Astrocyte (in vitro differentiated cells and primary cell): ENCODE measurements around the gene SLC5A6. TPM values are rescaled to one million over a fixed set of nuclear protein-coding genes. Genes with fewer than 3 reads are reported as not detected.

Experiments
- DNase-seq: peaks from one replicate; pipeline ENCODE4 v3.0.0-alpha.2; 2010; ENCODE audit warnings: low read depth
- FAIRE-seq: peaks from 2 replicates; lab custom pipeline; 2011; peaks lifted over from hg19 to GRCh38; lab: Jason Lieb, UNC
- H2AFZ ChIP-seq: 2 replicates; pipeline ENCODE4 v1.6.0; 2012; ENCODE audit warnings: low read depth, low read length, inconsistent platforms
- H3K27ac ChIP-seq: 2 replicates; pipeline ENCODE4 v1.5.1; 2011; ENCODE audit warnings: low read depth, low read length, inconsistent platforms
- H3K27me3 ChIP-seq: 2 replicates; pipeline ENCODE4 v1.6.0; 2011; ENCODE audit warnings: low read length, inconsistent platforms; ENCODE audit not compliant: insufficient read depth
- H3K36me3 ChIP-seq: 2 replicates; pipeline ENCODE4 v1.5.1; 2011; ENCODE audit warnings: low read length, inconsistent platforms; ENCODE audit not compliant: insufficient read depth
- H3K4me1 ChIP-seq: 2 replicates; pipeline ENCODE4 v1.5.1; 2011; ENCODE audit warnings: low read length, inconsistent platforms; ENCODE audit not compliant: insufficient read depth
- H3K4me2 ChIP-seq: 2 replicates; pipeline ENCODE4 v1.6.0; 2012; ENCODE audit warnings: low read length, inconsistent platforms
- H3K4me3 ChIP-seq: 2 replicates; pipeline ENCODE4 v1.5.1; 2011; ENCODE audit warnings: low read depth, mild to moderate bottlenecking, low read length, inconsistent platforms; ENCODE audit not compliant: insufficient read depth
- H3K79me2 ChIP-seq: 2 replicates; pipeline ENCODE4 v1.6.0; 2012; ENCODE audit warnings: mild to moderate bottlenecking, low read length, inconsistent platforms; ENCODE audit not compliant: insufficient read depth
- H3K9ac ChIP-seq: 2 replicates; pipeline ENCODE4 v1.6.0; 2012; ENCODE audit warnings: mild to moderate bottlenecking, low read length, inconsistent platforms
- H3K9me3 ChIP-seq: 2 replicates; pipeline ENCODE4 v1.5.1; 2012; ENCODE audit warnings: low read depth, mild to moderate bottlenecking, low read length, inconsistent platforms; ENCODE audit not compliant: insufficient read depth
- H4K20me1 ChIP-seq: 2 replicates; pipeline ENCODE4 v1.6.0; 2012; ENCODE audit warnings: low read length, inconsistent platforms; ENCODE audit not compliant: insufficient read depth
- H3K27ac Mint-ChIP-seq: one replicate; pipeline ENCODE4 v1.8.0; 2021; ENCODE audit warnings: mild to moderate bottlenecking, mixed read lengths; ENCODE audit not compliant: unreplicated experiment
- H3K27me3 Mint-ChIP-seq: one replicate; pipeline ENCODE4 v1.8.0; 2021; ENCODE audit warnings: low read depth, mixed read lengths; ENCODE audit not compliant: unreplicated experiment
- H3K36me3 Mint-ChIP-seq: one replicate; pipeline ENCODE4 v1.8.0; 2021; ENCODE audit warnings: low read depth, mixed read lengths; ENCODE audit not compliant: unreplicated experiment
- H3K4me1 Mint-ChIP-seq: one replicate; pipeline ENCODE4 v1.8.0; 2021; ENCODE audit warnings: low read depth, mixed read lengths; ENCODE audit not compliant: unreplicated experiment
- H3K4me3 Mint-ChIP-seq: one replicate; pipeline ENCODE4 v1.8.0; 2021; ENCODE audit warnings: mild to moderate bottlenecking, moderate library complexity, mixed read lengths; ENCODE audit not compliant: unreplicated experiment
- H3K9me3 Mint-ChIP-seq: one replicate; pipeline ENCODE4 v1.8.0; 2021; ENCODE audit warnings: mild to moderate bottlenecking, mixed read lengths; ENCODE audit not compliant: unreplicated experiment
- EZH2 ChIP-seq: IDR thresholded peaks from 2 replicates; pipeline ENCODE4 v1.6.1; 2012; ENCODE audit warnings: mild to moderate bottlenecking, low read length, inconsistent platforms; ENCODE audit not compliant: insufficient read depth
- total RNA-seq: library from RNA; stranded (reverse); gene quantifications from 2 replicates; pipeline ENCODE4 v1.2.1, GENCODE V29; 2021
- TF ChIP-seq, protein P1 (sequence below): IDR thresholded peaks from 2 replicates; pipeline ENCODE4 v1.5.1; 2011; ENCODE audit warnings: low read depth, mild to moderate bottlenecking, inconsistent platforms, low read length, moderate library complexity; ENCODE audit not compliant: insufficient read depth

The SLC5A6 gene
- total RNA-seq, 1 donor from 2014 or later: 54.0 TPM

DNA sequence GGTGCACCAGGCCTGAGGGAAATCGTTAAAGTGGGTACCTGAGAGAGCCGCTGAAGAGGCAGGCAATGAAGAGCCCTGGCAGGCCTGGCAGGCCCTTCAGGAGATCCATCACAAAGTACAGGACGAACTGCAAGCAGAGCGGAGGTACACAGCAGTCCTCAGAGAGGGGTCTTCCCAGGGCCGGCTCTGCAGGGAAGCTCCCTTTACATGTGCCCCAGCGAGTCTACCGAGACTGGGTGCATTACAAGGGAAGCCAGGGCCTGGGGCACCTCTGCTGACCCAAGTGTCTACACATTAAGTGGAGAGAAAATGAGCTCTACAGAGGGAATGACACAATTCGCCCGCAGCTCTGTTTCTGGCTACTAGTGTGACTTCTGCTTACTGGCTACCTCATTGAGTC is 8.3 kb downstream of the SLC5A6 start:
- no peaks in the 10 kb centered on the region for H3K9me3 Mint-ChIP-seq

DNA sequence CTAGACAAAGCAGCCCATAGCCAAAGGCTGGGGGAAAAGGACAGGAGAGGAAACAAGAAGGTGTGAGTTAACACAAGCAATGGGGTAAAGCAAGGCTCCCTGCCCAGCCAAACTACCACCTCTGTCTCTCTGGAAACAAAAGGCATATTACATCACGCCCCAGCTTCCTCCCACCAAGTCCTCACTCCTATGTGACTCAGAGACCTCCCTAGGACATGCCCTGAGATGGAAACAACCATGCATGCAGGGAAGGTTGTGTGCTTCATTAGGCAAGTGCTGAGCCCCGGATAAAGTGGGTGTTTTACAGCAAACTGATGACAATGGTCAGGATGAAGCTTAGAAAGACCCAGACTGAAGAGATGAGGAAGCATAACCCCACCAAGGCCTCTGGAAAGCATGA is 9.2 kb downstream of the SLC5A6 start:
- no peak overlapping the region for H3K4me3 ChIP-seq
- H3K9me3 ChIP-seq: no peaks in the 10 kb centered on the region
- no peaks in the 10 kb centered on the region for H3K27me3 ChIP-seq
- Mint-ChIP-seq H3K9me3 (no peaks in the 10 kb centered on the region), H3K27me3 (no peaks in the 10 kb centered on the region), H3K27ac (no peak overlapping the region), H3K4me3 (no peak overlapping the region), H3K36me3 (peaks cover 45% of the 10 kb centered on the region), H3K4me1 (peaks cover 5% of the 10 kb centered on the region)
- DNase-seq (peak; percentile 44), FAIRE-seq (no peak)
- H4K20me1 ChIP-seq: peaks cover 10% of the 10 kb centered on the region
- TF ChIP-seq EZH2: no peak
- TF ChIP-seq, protein P1, sequence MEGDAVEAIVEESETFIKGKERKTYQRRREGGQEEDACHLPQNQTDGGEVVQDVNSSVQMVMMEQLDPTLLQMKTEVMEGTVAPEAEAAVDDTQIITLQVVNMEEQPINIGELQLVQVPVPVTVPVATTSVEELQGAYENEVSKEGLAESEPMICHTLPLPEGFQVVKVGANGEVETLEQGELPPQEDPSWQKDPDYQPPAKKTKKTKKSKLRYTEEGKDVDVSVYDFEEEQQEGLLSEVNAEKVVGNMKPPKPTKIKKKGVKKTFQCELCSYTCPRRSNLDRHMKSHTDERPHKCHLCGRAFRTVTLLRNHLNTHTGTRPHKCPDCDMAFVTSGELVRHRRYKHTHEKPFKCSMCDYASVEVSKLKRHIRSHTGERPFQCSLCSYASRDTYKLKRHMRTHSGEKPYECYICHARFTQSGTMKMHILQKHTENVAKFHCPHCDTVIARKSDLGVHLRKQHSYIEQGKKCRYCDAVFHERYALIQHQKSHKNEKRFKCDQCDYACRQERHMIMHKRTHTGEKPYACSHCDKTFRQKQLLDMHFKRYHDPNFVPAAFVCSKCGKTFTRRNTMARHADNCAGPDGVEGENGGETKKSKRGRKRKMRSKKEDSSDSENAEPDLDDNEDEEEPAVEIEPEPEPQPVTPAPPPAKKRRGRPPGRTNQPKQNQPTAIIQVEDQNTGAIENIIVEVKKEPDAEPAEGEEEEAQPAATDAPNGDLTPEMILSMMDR: no peak
- H2AFZ ChIP-seq: no peak overlapping the region
- no peak overlapping the region for H3K4me2 ChIP-seq
- H3K36me3 ChIP-seq: peaks cover 30% of the 10 kb centered on the region
- no peak overlapping the region for H3K9ac ChIP-seq
- no peak overlapping the region for H3K27ac ChIP-seq
- peaks cover 7% of the 10 kb centered on the region for H3K4me1 ChIP-seq
- H3K79me2 ChIP-seq: no peaks in the 10 kb centered on the region

More for the DNA sequence above, 8.3 kb downstream of the SLC5A6 start:
- Histone ChIP-seq H4K20me1 (peaks cover 10% of the 10 kb centered on the region), H3K4me2 (no peak overlapping the region), H3K9ac (no peak overlapping the region), H3K27me3 (no peaks in the 10 kb centered on the region), H3K4me3 (no peak overlapping the region), H3K4me1 (peaks cover 7% of the 10 kb centered on the region), H3K27ac (no peak overlapping the region), H3K79me2 (no peaks in the 10 kb centered on the region), H3K9me3 (no peaks in the 10 kb centered on the region), H3K36me3 (peaks cover 30% of the 10 kb centered on the region), H2AFZ (no peak overlapping the region)
- H3K27me3 Mint-ChIP-seq: no peaks in the 10 kb centered on the region
- H3K36me3 Mint-ChIP-seq: peaks cover 45% of the 10 kb centered on the region
- TF ChIP-seq, protein P1: no peak
- TF ChIP-seq EZH2: no peak
- no peak overlapping the region for H3K4me3 Mint-ChIP-seq
- peaks cover 5% of the 10 kb centered on the region for H3K4me1 Mint-ChIP-seq
- FAIRE-seq (no peak), DNase-seq (no peak)
- H3K27ac Mint-ChIP-seq: no peak overlapping the region

DNA sequence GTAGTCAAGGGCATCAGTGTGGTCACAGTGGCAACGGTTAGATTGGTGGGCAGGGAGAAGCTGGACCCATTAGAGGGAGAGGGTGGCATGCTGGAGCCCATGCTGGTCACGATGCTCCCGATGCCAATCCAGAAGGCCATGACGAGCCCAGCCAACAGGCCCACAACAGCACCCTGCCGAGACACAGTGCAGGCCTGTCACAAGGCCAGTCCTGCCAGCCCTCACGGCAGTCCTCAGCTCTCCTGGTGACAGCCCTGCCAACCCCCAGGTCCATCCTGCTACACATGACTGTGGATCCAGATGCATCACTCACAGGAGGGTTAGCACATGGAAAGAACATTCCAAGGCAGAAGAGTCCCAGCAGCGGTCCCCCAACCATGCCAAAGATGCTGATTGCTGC is 10.4 kb downstream of the SLC5A6 start:
- Histone ChIP-seq H3K4me1 (peaks cover 7% of the 10 kb centered on the region), H3K27ac (no peak overlapping the region), H3K4me2 (no peak overlapping the region), H3K4me3 (no peak overlapping the region), H3K79me2 (no peaks in the 10 kb centered on the region), H3K9ac (no peak overlapping the region), H2AFZ (no peak overlapping the region), H3K36me3 (peaks cover 25% of the 10 kb centered on the region), H3K9me3 (no peaks in the 10 kb centered on the region), H3K27me3 (no peaks in the 10 kb centered on the region), H4K20me1 (peaks cover 3% of the 10 kb centered on the region)
- DNase-seq (no peak), FAIRE-seq (no peak)
- peaks cover 38% of the 10 kb centered on the region for H3K36me3 Mint-ChIP-seq
- TF ChIP-seq EZH2: no peak
- TF ChIP-seq, protein P1: no peak
- no peak overlapping the region for H3K27ac Mint-ChIP-seq
- peaks cover 5% of the 10 kb centered on the region for H3K4me1 Mint-ChIP-seq
- H3K4me3 Mint-ChIP-seq: no peak overlapping the region
- H3K9me3 Mint-ChIP-seq: no peaks in the 10 kb centered on the region
- no peaks in the 10 kb centered on the region for H3K27me3 Mint-ChIP-seq
